HCT116 (cell line): Measurements from ENCODE around the gene PRPF40B. TPM values are rescaled to one million over a fixed set of nuclear protein-coding genes. Genes with fewer than 3 reads are reported as not detected.

Experiments
- ATAC-seq: fragments of 200-7000 bp; cut with Tn5 transposase; 2 replicates; pipeline ENCODE4 v1.9.1; 2020; ENCODE audit warnings: mild to moderate bottlenecking, moderate library complexity
- BruUV-seq: library from RNA; stranded (reverse); fragments of 400-500 nt; replicated peaks from 2 replicates; lab custom pipeline; 2021; lab: Mats Ljungman, UMichigan
- CTCF ChIA-PET: fragments of 300-600 bp; sonication (Branson Sonifier 250); formaldehyde crosslinking; loops from one replicate; lab custom pipeline; 2021; ENCODE audit warnings: antibody characterized with exemption; lab: Charles Lee
- POLR2A ChIA-PET: fragments of 300-600, 350-600 bp; sonication (Branson Sonifier 250); formaldehyde crosslinking; loops from one replicate; lab custom pipeline; 2021; ENCODE audit warnings: antibody characterized with exemption; lab: Charles Lee
- RAD21 ChIA-PET, 2 experiments: fragments of 300-600 bp; sonication (Branson Sonifier 250); formaldehyde crosslinking; loops; one replicate each; lab custom pipeline; 2023; ENCODE audit warnings: low total read pairs in 2 of 2; ENCODE audit not compliant: uncharacterized antibody in 2 of 2, unreplicated experiment in 2 of 2, low non-redundant PET in 1 of 2; lab: Charles Lee
- DNase-seq: peaks from one replicate; pipeline ENCODE4 v3.0.0-alpha.2; 2010; ENCODE audit warnings: low read depth, low spot score
- H2AFZ ChIP-seq: fragments of 200-600 bp; shearing (Covaris generic), sonication (generic); 2 replicates; pipeline ENCODE4 v1.6.1; 2017; ENCODE audit warnings: low read depth, mixed run types, mixed read lengths, antibody characterized with exemption, low read length; ENCODE audit not compliant: poor library complexity, severe bottlenecking
- H3K27ac ChIP-seq: 2 replicates; pipeline ENCODE4 v1.5.1; 2012; ENCODE audit warnings: low read depth, low read length
- H3K27me3 ChIP-seq: fragments of 200-600 bp; sonication (generic); 2 replicates; pipeline ENCODE4 v1.6.1; 2016; ENCODE audit warnings: mixed run types, low read length, mixed read lengths; ENCODE audit not compliant: insufficient read depth
- H3K36me3 ChIP-seq, 2 experiments: fragments of 200-500 bp in 1 of 2; fragments of 200-600 bp in 1 of 2; sonication (Bioruptor generic) in 1 of 2; sonication (generic) in 1 of 2; 2 replicates each; pipeline versions ENCODE4 v1.5.1 to v1.6.1; 2014 to 2016; ENCODE audit warnings: low read length in 2 of 2, inconsistent platforms in 1 of 2, mixed read lengths in 1 of 2, mixed run types in 1 of 2; ENCODE audit not compliant: insufficient read depth in 2 of 2, control insufficient read depth in 1 of 2
- H3K4me1 ChIP-seq, 2 experiments: fragments of 200-600 bp in 1 of 2; sonication (generic) in 1 of 2; 2 replicates each; pipeline versions ENCODE4 v1.5.1 to v1.6.1; 2012 to 2017; ENCODE audit warnings: low read length in 2 of 2, inconsistent platforms in 1 of 2, mild to moderate bottlenecking in 1 of 2, mixed read lengths in 1 of 2, mixed run types in 1 of 2, moderate library complexity in 1 of 2; ENCODE audit not compliant: insufficient read depth in 2 of 2, control insufficient read depth in 1 of 2
- H3K4me2 ChIP-seq: fragments of 200-600 bp; sonication (generic); 2 replicates; pipeline ENCODE4 v1.6.1; 2017; ENCODE audit warnings: mixed run types, low read length, mixed read lengths
- H3K4me3 ChIP-seq, 2 experiments: fragments of 200-600 bp in 1 of 2; sonication (generic) in 1 of 2; replicated peaks in 1 of 2; 2 replicates each; pipeline ENCODE4 v1.5.1; 2011 to 2016; ENCODE audit warnings: low read length in 2 of 2, control low read depth in 1 of 2, low read depth in 1 of 2, mild to moderate bottlenecking in 1 of 2, mixed read lengths in 1 of 2, mixed run types in 1 of 2
- H3K79me2 ChIP-seq: fragments of 200-600 bp; sonication (generic); 2 replicates; pipeline ENCODE4 v1.6.1; 2017; ENCODE audit warnings: mild to moderate bottlenecking, mixed run types, low read length, moderate library complexity, mixed read lengths; ENCODE audit not compliant: insufficient read depth
- H3K9ac ChIP-seq: fragments of 200-600 bp; sonication (generic); 2 replicates; pipeline ENCODE4 v1.6.1; 2016; ENCODE audit warnings: low read length, mixed read lengths
- H3K9me2 ChIP-seq: fragments of 200-600 bp; sonication (generic), shearing (Covaris generic); 2 replicates; pipeline ENCODE4 v1.6.1; 2017; ENCODE audit warnings: mixed run types, mild to moderate bottlenecking, moderate library complexity; ENCODE audit not compliant: insufficient read depth
- H3K9me3 ChIP-seq, 2 experiments: fragments of 200-500 bp in 1 of 2; fragments of 200-600 bp in 1 of 2; sonication (Bioruptor generic) in 1 of 2; sonication (generic) in 1 of 2; 2 replicates each; pipeline ENCODE4 v1.6.1; 2014 to 2017; ENCODE audit warnings: low read length in 2 of 2, mixed read lengths in 2 of 2, inconsistent platforms in 1 of 2, low read depth in 1 of 2, mild to moderate bottlenecking in 1 of 2, mixed run types in 1 of 2, moderate library complexity in 1 of 2; ENCODE audit not compliant: control insufficient read depth in 1 of 2, insufficient read depth in 1 of 2
- H4K20me1 ChIP-seq: fragments of 200-600 bp; sonication (generic), shearing (Covaris generic); 2 replicates; pipeline ENCODE4 v1.6.1; 2017; ENCODE audit warnings: mixed run types, mild to moderate bottlenecking, moderate library complexity; ENCODE audit not compliant: insufficient read depth
- CBX3 ChIP-seq: IDR thresholded peaks from 2 replicates; pipeline ENCODE4 v1.6.1; 2012; ENCODE audit warnings: low read depth
- CTCF ChIP-seq, 3 experiments: fragments of 200-600 bp in 1 of 3; sonication (generic) in 1 of 3; IDR thresholded peaks in 2 of 3; conservative IDR thresholded peaks in 1 of 3; 2 replicates each; pipeline ENCODE4 v1.5.1; 2012 to 2017; ENCODE audit warnings: low read depth in 2 of 3, low read length in 2 of 3, antibody characterized with exemption in 1 of 3, borderline replicate concordance in 1 of 3, control low read depth in 1 of 3, mild to moderate bottlenecking in 1 of 3, mixed read lengths in 1 of 3, mixed run types in 1 of 3, moderate library complexity in 1 of 3; ENCODE audit not compliant: insufficient read depth in 1 of 3
- EGR1 ChIP-seq: IDR thresholded peaks from 2 replicates; pipeline ENCODE4 v1.6.1; 2012; ENCODE audit warnings: low read depth
- EZH2phosphoT487 ChIP-seq: fragments of 200-600 bp; IDR thresholded peaks from 2 replicates; pipeline ENCODE4 v1.6.1; 2018; ENCODE audit warnings: antibody characterized with exemption, borderline replicate concordance
- FOSL1 ChIP-seq: IDR thresholded peaks from 2 replicates; pipeline ENCODE4 v1.6.1; 2012; ENCODE audit warnings: low read depth
- POLR2A ChIP-seq: IDR thresholded peaks from 2 replicates; pipeline ENCODE4 v1.7.0; 2011; ENCODE audit warnings: borderline replicate concordance; ENCODE audit not compliant: insufficient read depth, insufficient read length; ENCODE audit errors: extremely low read depth
- POLR2AphosphoS5 ChIP-seq: IDR thresholded peaks from 2 replicates; pipeline ENCODE4 v1.6.1; 2011; ENCODE audit warnings: mild to moderate bottlenecking, low read depth, low read length, moderate library complexity
- RAD21 ChIP-seq: IDR thresholded peaks from 2 replicates; pipeline ENCODE4 v1.6.1; 2012; ENCODE audit warnings: low read depth, mild to moderate bottlenecking
- SIN3A ChIP-seq: IDR thresholded peaks from 2 replicates; pipeline ENCODE4 v1.6.1; 2012; ENCODE audit warnings: low read depth
- SP1 ChIP-seq: IDR thresholded peaks from 2 replicates; pipeline ENCODE4 v1.6.1; 2012; ENCODE audit warnings: low read depth
- SRF ChIP-seq: IDR thresholded peaks from 2 replicates; pipeline ENCODE4 v1.6.1; 2012; ENCODE audit warnings: low read depth
- TCF7L2 ChIP-seq: IDR thresholded peaks from 2 replicates; pipeline ENCODE4 v1.7.0; 2011; ENCODE audit warnings: borderline replicate concordance, inconsistent platforms; ENCODE audit not compliant: insufficient read depth, insufficient read length; ENCODE audit errors: extremely low read depth
- YY1 ChIP-seq: IDR thresholded peaks from 2 replicates; pipeline ENCODE4 v1.6.1; 2011; ENCODE audit warnings: low read length, low read depth, moderate library complexity, mild to moderate bottlenecking; ENCODE audit not compliant: insufficient replicate concordance; ENCODE audit errors: extremely low read depth
- ZBTB33 ChIP-seq: IDR thresholded peaks from 2 replicates; pipeline ENCODE4 v1.6.1; 2011; ENCODE audit warnings: mild to moderate bottlenecking, low read length, moderate library complexity; ENCODE audit not compliant: insufficient replicate concordance; ENCODE audit errors: extremely low read depth
- ZFX ChIP-seq: fragments of 450-650 bp; IDR thresholded peaks from 2 replicates; pipeline ENCODE4 v1.6.1; 2017
- ZNF274 ChIP-seq: fragments of 200-500 bp; sonication (Bioruptor generic); IDR thresholded peaks from 2 replicates; pipeline ENCODE4 v1.6.1; 2014; ENCODE audit warnings: mild to moderate bottlenecking, low read depth, low read length, inconsistent platforms
- intact Hi-C: fragments of 100-400 bp; cut with micrococcal nuclease; formaldehyde crosslinking; loops from 2 replicates; pipeline ENCODE4 v1.10.0; 2022
- total RNA-seq: library from RNA; stranded (reverse); gene quantifications from one replicate; pipeline ENCODE4 v1.2.1, GENCODE V29; 2021; ENCODE audit not compliant: unreplicated experiment
- TF ChIP-seq, protein P1 (sequence below): IDR thresholded peaks from 2 replicates; pipeline ENCODE4 v1.6.1; 2012

PRPF40B gene
- total RNA-seq, 1 experiment from 2014 or later = 29.0 TPM

DNA sequence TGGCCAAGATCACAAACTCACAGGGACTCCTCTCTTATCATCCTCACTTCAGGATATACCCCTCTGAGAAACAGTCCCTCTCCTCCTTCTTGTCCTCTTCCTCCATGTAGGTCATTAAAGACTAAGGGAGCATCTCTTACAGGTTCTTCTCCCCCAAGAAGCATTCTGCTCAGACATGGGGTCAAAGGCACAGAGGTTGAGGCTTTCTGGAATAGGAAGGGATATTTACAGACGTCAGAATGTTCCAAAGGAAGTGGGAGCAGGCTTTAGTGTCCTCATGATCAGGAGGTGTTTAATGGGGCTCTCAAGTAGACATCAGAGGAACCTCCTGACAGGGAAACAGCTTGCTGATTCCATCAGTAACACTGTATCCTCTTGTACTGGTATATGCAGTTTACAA is 36.4 kb downstream of the PRPF40B start:
- Histone ChIP-seq H3K36me3 (no peaks in the 10 kb centered on the region), H4K20me1 (no peaks in the 10 kb centered on the region), H3K9me2 (0 out of 2 replicates have a peak, but pooled peaks cover 2% of the 10 kb centered on the region), H3K9ac (no peak overlapping the region), H3K79me2 (no peaks in the 10 kb centered on the region), H3K4me3 (no peak overlapping the region), H3K27me3 (no peaks in the 10 kb centered on the region), H2AFZ (no peak overlapping the region)
- intact Hi-C loops = no loop called here
- POLR2A ChIA-PET = no interaction called here
- DNase-seq = no peak
- ATAC-seq = no peak
- no peak for TF ChIP-seq POLR2A
- no peak for TF ChIP-seq POLR2AphosphoS5
- TF ChIP-seq SP1 = no peak
- no peak for TF ChIP-seq YY1
- TF ChIP-seq SRF = no peak
- TF ChIP-seq ZNF274 = no peak
- TF ChIP-seq, protein P1, sequence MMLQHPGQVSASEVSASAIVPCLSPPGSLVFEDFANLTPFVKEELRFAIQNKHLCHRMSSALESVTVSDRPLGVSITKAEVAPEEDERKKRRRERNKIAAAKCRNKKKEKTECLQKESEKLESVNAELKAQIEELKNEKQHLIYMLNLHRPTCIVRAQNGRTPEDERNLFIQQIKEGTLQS = no peak
- no peak for TF ChIP-seq FOSL1
- TF ChIP-seq, all 23 proteins: peak for 0
- no peaks in the 10 kb centered on the region for H3K9me3 ChIP-seq
- H3K27ac ChIP-seq = no peak overlapping the region
- ChIA-PET CTCF (no interaction called here), RAD21 (no interaction called here)
- peaks cover 0 to 11% of the 10 kb centered on the region in 2 experiments; a peak in 2 of 4 replicates for H3K4me1 ChIP-seq
- no peak overlapping the region for H3K4me2 ChIP-seq
- BruUV-seq = no TSS peak

DNA sequence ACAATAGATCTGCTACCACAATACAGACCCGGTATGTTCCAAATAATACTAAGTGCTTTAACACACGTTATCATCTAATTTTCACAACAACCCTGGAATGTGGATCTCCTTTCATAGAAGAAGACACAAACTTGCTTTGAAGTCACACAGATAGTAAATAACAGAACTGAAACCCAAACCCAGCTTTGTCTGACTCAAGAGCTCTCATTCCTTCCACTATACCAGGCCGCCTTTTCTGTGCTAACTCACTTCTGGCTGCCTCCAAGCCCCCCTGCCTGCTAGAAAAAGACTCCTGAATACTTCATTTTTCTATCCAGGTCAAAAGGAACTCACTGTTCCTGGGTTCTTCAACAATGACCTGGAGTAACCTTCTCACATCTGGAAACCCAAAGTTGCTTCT is 37.8 kb downstream of the PRPF40B start:
- Histone ChIP-seq H3K9me2 (0 out of 2 replicates have a peak, but pooled peaks cover 2% of the 10 kb centered on the region), H3K4me3 (no peak overlapping the region), H3K27ac (no peak overlapping the region), H3K9ac (no peak overlapping the region), H3K79me2 (no peaks in the 10 kb centered on the region), H3K9me3 (no peaks in the 10 kb centered on the region), H4K20me1 (no peaks in the 10 kb centered on the region), H3K36me3 (no peaks in the 10 kb centered on the region), H3K27me3 (no peaks in the 10 kb centered on the region), H3K4me1 (peaks cover 0 to 11% of the 10 kb centered on the region in 2 experiments; a peak in 2 of 4 replicates), H3K4me2 (no peak overlapping the region), H2AFZ (no peak overlapping the region)
- intact Hi-C loops = no loop called here
- POLR2A ChIA-PET = no interaction called here
- DNase-seq = no peak
- BruUV-seq = no TSS peak
- RAD21 ChIA-PET = no interaction called here
- CTCF ChIA-PET = no interaction called here
- ATAC-seq = no peak
- no peak for TF ChIP-seq CTCF (IDR thresholded peaks at IDR 0.05 in 2 of 3, conservative IDR thresholded peaks at IDR 0.05 in 1 of 3; ENCODE audit: borderline replicate concordance in 1 of 3, insufficient read depth in 1 of 3, low read depth in 2 of 3, low read length in 2 of 3)
- TF ChIP-seq ZBTB33 = no peak
- no peak for TF ChIP-seq EZH2phosphoT487
- no peak for TF ChIP-seq CBX3
- TF ChIP-seq ZFX = no peak
- no peak for TF ChIP-seq POLR2AphosphoS5
- TF ChIP-seq TCF7L2 = no peak
- TF ChIP-seq YY1 = no peak
- TF ChIP-seq EGR1 = no peak
- TF ChIP-seq SIN3A = no peak
- TF ChIP-seq RAD21 = no peak
